DOHH2 (cell line): ENCODE measurements around the gene CDH16.

Experiments
- H3F3A ChIP-seq: fragments of 200-600 bp; sonication (generic), shearing (Covaris generic); 2 replicates; pipeline ENCODE4 v1.6.0; 2016; ENCODE audit warnings: antibody characterized with exemption, mild to moderate bottlenecking; ENCODE audit not compliant: control insufficient read depth, insufficient read depth
- H3K27ac ChIP-seq: fragments of 200-600 bp; sonication (generic); 2 replicates; pipeline ENCODE4 v1.5.1; 2014; ENCODE audit warnings: low read depth, mild to moderate bottlenecking, low read length, moderate library complexity
- H3K27me3 ChIP-seq: fragments of 200-600 bp; sonication (generic); 2 replicates; pipeline ENCODE4 v1.6.1; 2014; ENCODE audit warnings: mild to moderate bottlenecking, low read length, mixed read lengths; ENCODE audit not compliant: control insufficient read depth
- H3K36me3 ChIP-seq: fragments of 200-600 bp; sonication (generic); 2 replicates; pipeline ENCODE4 v1.6.1; 2014; ENCODE audit warnings: mild to moderate bottlenecking, low read length, moderate library complexity, mixed read lengths; ENCODE audit not compliant: control insufficient read depth
- H3K4me1 ChIP-seq: fragments of 200-600 bp; sonication (generic); 2 replicates; pipeline ENCODE4 v1.6.1; 2014; ENCODE audit warnings: mild to moderate bottlenecking, low read length, mixed read lengths; ENCODE audit not compliant: control insufficient read depth
- H3K4me2 ChIP-seq: fragments of 200-600 bp; sonication (generic); 2 replicates; pipeline ENCODE4 v1.6.0; 2014; ENCODE audit warnings: mild to moderate bottlenecking, low read length, moderate library complexity
- H3K4me3 ChIP-seq: fragments of 200-600 bp; sonication (generic); 2 replicates; pipeline ENCODE4 v1.5.1; 2014; ENCODE audit warnings: mild to moderate bottlenecking, low read length, mixed read lengths
- H3K79me2 ChIP-seq: fragments of 200-600 bp; sonication (generic); 2 replicates; pipeline ENCODE4 v1.6.1; 2014; ENCODE audit warnings: mild to moderate bottlenecking, low read length, mixed read lengths; ENCODE audit not compliant: control insufficient read depth
- H3K9me2 ChIP-seq: fragments of 200-600 bp; sonication (generic); replicated peaks from 2 replicates; pipeline ENCODE4 v1.6.1; 2014; ENCODE audit warnings: mild to moderate bottlenecking, low read length, mixed read lengths; ENCODE audit not compliant: control insufficient read depth
- H3K9me3 ChIP-seq: fragments of 200-600 bp; sonication (generic); 2 replicates; pipeline ENCODE4 v1.6.1; 2014; ENCODE audit warnings: antibody characterized with exemption, low read length, mixed read lengths; ENCODE audit not compliant: control insufficient read depth, insufficient read depth
- H4K20me1 ChIP-seq: fragments of 200-600 bp; sonication (generic); 2 replicates; pipeline ENCODE4 v1.6.0; 2014; ENCODE audit warnings: low read depth, mild to moderate bottlenecking, antibody characterized with exemption, low read length, moderate library complexity; ENCODE audit not compliant: control insufficient read depth, insufficient read depth
- EZH2phosphoT487 ChIP-seq: fragments of 200-600 bp; sonication (generic); IDR thresholded peaks from 2 replicates; pipeline ENCODE4 v1.6.1; 2017; ENCODE audit warnings: borderline replicate concordance, mild to moderate bottlenecking, antibody characterized with exemption, low read length, moderate library complexity, mixed read lengths
- TF ChIP-seq, protein P1 (sequence below): fragments of 200-600 bp; sonication (generic); IDR thresholded peaks from one replicate; pipeline ENCODE4 v1.5.1; 2014; ENCODE audit warnings: antibody characterized with exemption, mild to moderate bottlenecking, low read depth, low read length; ENCODE audit not compliant: poor library complexity, severe bottlenecking

The CDH16 gene

DNA sequence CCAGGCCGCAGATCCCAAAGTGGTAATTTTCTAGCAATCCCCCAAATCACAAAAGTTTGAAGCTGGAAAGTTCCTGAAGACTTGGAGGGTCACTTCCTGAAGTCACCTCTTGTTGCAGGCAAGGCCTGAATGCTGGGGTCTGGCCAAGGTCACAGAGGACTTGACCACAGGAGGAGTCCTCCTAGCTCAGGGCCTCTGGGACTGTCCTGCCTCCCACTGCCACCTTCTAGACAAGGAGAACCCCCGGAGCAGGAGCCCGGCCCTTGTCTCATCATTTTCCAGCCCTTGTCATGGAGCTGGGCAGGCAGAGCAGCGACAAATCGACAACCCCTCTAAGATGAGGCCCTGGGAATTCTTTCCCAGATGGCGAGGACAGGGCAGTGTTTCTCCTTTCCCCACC lies 330 bp downstream of the CDH16 start:
- H3K4me2 ChIP-seq: no peak overlapping the region
- no peaks in the 10 kb centered on the region for H3F3A ChIP-seq
- peaks cover 15% of the 10 kb centered on the region for H3K27me3 ChIP-seq
- H3K4me1 ChIP-seq: no peaks in the 10 kb centered on the region
- no peak overlapping the region for H3K4me3 ChIP-seq
- no peaks in the 10 kb centered on the region for H3K36me3 ChIP-seq
- H4K20me1 ChIP-seq: no peaks in the 10 kb centered on the region
- H3K9me3 ChIP-seq: no peaks in the 10 kb centered on the region
- H3K79me2 ChIP-seq: no peaks in the 10 kb centered on the region
- no peaks in the 10 kb centered on the region for H3K9me2 ChIP-seq
- TF ChIP-seq, protein P1, sequence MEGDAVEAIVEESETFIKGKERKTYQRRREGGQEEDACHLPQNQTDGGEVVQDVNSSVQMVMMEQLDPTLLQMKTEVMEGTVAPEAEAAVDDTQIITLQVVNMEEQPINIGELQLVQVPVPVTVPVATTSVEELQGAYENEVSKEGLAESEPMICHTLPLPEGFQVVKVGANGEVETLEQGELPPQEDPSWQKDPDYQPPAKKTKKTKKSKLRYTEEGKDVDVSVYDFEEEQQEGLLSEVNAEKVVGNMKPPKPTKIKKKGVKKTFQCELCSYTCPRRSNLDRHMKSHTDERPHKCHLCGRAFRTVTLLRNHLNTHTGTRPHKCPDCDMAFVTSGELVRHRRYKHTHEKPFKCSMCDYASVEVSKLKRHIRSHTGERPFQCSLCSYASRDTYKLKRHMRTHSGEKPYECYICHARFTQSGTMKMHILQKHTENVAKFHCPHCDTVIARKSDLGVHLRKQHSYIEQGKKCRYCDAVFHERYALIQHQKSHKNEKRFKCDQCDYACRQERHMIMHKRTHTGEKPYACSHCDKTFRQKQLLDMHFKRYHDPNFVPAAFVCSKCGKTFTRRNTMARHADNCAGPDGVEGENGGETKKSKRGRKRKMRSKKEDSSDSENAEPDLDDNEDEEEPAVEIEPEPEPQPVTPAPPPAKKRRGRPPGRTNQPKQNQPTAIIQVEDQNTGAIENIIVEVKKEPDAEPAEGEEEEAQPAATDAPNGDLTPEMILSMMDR: no peak
- no peak for TF ChIP-seq EZH2phosphoT487
- no peak overlapping the region for H3K27ac ChIP-seq

DNA sequence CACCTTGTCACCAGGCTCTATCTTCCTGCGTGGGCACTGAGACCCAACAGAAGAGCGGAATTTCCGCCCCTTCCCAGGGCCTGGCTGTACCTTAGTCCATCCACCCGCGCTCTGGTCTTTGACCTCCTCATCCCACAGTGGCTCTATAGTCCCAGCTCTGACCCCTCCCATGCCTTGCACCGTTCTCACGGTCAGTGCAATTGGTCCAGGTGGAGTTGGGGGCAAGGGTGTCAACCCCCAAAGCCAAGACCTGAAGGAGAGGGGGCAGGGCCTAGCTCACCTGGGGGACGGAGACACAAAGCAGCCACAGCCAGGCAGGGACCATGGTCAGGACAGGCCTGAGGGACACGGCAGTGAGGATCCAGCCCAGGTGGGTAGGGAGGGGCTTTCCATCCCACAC lies 944 bp downstream of the CDH16 start:
- no peaks in the 10 kb centered on the region for H3F3A ChIP-seq
- H3K9me3 ChIP-seq: no peaks in the 10 kb centered on the region
- no peaks in the 10 kb centered on the region for H3K9me2 ChIP-seq
- no peak overlapping the region for H3K4me2 ChIP-seq
- no peaks in the 10 kb centered on the region for H3K79me2 ChIP-seq
- H3K36me3 ChIP-seq: no peaks in the 10 kb centered on the region
- H3K4me3 ChIP-seq: no peak overlapping the region
- peaks cover 13% of the 10 kb centered on the region for H3K27me3 ChIP-seq
- no peak overlapping the region for H3K27ac ChIP-seq
- no peaks in the 10 kb centered on the region for H3K4me1 ChIP-seq
- no peaks in the 10 kb centered on the region for H4K20me1 ChIP-seq
- TF ChIP-seq, protein P1: no peak
- no peak for TF ChIP-seq EZH2phosphoT487

DNA sequence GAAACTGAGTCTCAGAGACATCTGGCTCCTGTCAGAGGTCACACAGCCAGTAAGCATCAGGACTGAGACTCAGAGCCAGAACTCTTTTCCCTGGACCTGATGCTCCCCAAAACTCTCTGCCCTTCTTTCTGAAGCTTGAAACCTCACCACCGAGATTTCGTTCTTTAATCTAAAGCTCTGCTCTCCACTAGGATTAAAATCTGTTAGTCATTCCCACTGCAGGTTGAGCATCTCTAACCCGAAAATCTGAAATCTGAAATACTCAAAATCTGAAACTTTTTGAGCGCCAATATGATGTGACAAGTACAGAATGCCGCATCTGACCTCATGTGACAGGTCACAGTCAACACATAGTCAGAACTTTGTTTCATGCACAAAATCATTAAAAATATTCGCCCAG lies 2.2 kb downstream of the CDH16 start:
- H3K79me2 ChIP-seq: no peaks in the 10 kb centered on the region

More for the DNA sequence above, 2.2 kb downstream of the CDH16 start:
- no peak overlapping the region for H3K27ac ChIP-seq
- H3K4me3 ChIP-seq: no peak overlapping the region
- no peaks in the 10 kb centered on the region for H3K4me1 ChIP-seq
- peaks cover 13% of the 10 kb centered on the region for H3K27me3 ChIP-seq
- H3K9me3 ChIP-seq: no peaks in the 10 kb centered on the region
- TF ChIP-seq, protein P1: no peak
- no peak for TF ChIP-seq EZH2phosphoT487
- no peaks in the 10 kb centered on the region for H3F3A ChIP-seq
- no peak overlapping the region for H3K4me2 ChIP-seq
- no peaks in the 10 kb centered on the region for H3K9me2 ChIP-seq
- H3K36me3 ChIP-seq: no peaks in the 10 kb centered on the region
- H4K20me1 ChIP-seq: no peaks in the 10 kb centered on the region
